NCI-H2171 (cell line): ENCODE results near the gene SYTL1.
A peak's percentile ranks its signal among the peaks of the same experiment; 100 is the strongest.

ENCODE experiments used
- DNase-seq: peaks from one replicate; lab custom pipeline; 2025; lab: John Stamatoyannopoulos, UW

The SYTL1 gene

DNA sequence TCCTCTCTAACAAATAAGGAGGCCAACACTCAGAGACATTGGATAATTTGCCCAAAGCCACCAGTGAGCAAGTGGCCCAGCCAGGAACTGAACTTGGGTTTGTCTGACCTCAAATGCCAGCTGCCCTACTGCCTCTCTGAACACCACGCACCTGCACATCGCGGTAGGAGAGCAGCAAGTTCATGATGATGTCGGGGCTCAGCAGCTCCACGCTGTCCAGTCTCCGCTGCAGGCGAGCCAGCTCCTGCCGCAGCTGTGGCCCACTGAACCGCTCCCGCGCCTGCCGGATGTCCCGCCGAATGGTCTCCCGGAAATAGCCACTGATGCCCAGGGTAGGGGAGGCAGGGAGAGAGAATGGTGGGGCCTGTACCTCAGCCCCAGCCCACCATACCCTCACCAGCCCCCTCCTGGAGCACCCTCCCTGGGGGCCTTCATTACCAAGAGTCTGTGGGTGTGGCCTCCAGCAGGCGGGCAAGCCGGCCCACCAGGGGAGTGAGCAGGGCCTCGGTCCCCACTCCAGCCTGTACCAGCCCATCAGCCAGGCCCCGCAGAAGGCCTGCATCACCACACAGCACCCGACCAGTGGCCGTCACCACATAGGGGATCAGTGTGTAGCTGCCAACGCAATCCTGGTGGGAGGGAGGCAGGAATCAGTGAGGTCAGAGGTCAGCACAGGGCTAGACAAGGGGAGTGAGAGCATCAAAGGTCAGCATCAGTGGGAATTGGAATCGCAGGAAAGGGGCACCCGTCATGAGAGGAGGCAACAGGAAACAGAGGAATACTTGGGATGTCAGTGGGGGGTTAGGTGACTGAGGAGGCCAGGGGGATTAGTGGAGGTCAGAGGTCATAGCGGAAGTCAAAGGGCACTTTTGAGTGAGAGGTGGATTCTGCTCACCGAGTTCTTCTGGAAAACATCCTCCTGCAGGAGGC, 22.2 kb downstream of the SYTL1 start:
- no peak for DNase-seq

DNA sequence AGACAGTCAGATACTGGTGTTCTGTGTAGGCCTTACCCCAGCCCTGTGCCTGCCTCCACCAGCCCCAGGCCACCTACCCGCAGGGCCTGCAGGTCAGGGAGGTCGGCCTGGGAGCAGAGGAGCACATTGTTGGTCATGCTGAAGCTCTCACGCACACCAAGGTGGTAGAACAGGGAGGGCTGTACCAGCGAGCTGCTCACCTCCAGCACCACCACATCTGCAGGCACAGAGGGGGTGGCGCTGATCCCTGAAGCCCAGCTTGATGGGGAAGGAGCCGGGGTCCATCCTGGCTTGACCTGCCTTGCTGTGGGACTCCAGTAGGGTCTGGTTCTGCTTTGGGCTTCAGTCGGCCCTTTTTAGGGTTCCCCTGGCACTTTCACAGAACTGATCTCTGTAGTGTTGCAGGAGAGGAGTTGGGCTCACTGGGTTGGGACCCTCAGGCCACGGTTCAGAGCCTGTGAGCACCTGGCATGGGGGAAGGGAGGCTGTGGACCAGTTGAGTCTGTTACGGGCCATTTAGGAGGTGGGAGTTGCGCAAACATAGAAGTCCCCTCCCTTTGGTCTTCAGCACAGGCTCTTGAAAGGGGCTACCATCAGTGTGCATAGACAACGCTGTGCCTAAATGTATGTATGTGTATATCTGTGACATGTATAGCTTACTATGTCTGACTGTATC, 23.0 kb downstream of the SYTL1 start:
- no peak for DNase-seq

DNA sequence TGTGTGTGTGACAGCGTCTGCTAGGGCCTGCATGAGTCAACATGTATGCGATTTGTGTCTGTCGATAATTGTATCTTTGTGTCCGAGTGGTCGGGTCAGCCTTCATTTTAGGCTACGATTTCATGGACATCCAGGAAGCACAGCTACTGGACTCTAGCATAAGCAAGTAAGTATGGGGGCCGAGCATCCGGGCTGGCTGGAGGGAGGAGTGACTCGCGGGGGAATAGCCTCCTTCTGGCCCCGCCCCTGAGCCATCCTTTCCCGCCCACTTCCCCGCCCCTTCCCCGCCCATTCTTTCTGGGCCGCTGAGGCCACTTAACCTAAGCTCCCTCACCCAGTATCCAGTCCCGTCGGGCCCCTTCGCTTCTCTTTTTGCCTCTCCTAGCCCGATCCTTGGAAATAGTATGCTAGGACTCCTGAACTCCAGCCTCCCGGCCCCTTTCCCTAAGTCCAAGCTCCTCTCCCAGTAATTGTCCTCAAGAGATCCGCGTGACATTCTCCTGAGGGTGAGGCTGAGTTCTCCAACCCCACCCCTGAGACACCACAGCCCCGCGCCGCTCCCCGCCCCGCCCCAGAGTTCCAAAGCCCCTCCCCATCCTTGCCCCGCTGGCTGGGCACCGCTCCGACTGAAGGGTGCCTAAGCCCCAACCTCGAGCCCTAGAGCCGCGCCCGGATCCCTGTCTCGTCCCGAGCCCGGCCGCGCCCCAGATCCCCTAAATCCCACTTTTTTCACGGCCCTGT, 23.7 kb downstream of the SYTL1 start:
- peak; percentile 64 for DNase-seq

DNA sequence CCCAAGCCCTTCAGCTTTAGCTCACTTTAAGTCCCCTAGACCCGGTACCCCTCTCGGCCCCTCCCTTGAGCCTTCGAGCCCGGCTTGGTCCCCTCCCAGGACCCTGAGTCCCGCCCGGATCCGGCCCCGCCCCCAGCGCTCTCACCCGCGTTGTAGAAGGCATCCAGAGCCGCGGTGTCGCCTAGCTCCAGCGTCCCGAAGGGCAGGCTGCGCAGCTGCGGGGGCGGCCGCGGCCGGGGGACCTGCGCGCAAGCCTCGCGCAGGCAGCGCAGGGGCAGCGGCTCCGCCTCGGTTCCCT, 24.2 kb downstream of the SYTL1 start:
- peak; percentile 73 for DNase-seq

DNA sequence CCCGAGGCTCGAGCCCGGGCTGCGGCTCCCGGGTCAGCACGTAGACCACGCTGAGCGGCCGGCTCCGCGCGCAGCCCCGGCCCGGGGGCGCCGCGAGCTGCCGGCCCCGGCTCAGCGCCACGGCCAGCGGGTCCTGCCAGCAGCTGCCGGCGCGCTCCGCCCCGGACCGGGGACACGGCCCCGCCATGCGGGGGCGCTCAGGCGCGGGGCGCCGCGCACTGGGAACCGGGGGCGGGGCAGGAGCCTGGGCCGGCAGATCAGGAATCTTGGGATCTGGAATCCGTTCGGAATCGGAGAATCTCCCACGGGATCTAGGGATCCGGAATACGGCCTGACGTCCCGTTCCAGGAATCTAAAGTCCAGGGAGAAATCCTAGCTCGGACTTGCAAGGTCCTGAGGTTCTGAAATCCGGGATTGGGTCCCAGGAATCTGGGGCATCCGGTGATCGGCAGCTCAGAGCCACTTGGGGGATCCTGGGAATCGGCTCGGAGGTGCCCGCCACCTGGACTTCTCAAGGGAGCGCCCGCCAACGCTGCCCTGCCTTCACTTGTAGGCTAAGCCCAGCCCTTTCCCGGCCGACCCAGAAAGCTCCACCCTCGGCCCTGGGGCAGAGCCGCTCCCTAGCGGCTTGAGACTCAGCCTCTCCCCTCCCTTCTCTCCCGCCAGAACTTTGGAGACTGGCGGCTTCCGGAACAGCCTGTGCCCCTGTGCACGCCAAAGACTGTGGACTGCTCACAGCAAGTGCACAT, 24.8 kb downstream of the SYTL1 start, which contains the start of gene MAP3K6:
TSS of gene MAP3K6 (minus strand) at position 551 of the 749 bp plus-strand sequence. CDS start at position 187, 364 bp downstream.
- peak; percentile 80 for DNase-seq

DNA sequence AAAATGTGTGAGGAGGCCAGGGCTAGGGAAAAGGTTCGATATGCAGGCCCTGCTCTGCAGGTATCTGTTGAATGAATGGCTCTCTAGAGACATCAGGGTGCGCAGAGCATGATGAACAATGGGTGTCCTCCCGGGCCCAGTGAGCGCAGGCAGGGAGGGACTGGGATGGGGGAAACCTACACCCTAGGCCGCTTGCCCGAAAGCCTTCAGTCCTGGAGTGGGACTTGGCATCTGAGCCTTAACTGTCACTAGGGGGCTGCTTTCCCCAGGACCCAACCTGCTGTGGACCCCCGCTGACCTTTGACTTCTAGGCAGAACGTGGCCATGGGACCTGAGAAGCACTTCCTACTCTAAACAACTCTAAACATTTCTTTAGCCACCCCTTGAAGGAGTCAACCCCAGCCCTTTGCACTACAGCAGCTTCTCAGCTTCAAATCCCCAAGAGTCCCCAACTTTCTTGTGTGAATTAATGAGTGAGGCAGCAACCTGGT, 25.4 kb downstream of the SYTL1 start:
- no peak for DNase-seq

DNA sequence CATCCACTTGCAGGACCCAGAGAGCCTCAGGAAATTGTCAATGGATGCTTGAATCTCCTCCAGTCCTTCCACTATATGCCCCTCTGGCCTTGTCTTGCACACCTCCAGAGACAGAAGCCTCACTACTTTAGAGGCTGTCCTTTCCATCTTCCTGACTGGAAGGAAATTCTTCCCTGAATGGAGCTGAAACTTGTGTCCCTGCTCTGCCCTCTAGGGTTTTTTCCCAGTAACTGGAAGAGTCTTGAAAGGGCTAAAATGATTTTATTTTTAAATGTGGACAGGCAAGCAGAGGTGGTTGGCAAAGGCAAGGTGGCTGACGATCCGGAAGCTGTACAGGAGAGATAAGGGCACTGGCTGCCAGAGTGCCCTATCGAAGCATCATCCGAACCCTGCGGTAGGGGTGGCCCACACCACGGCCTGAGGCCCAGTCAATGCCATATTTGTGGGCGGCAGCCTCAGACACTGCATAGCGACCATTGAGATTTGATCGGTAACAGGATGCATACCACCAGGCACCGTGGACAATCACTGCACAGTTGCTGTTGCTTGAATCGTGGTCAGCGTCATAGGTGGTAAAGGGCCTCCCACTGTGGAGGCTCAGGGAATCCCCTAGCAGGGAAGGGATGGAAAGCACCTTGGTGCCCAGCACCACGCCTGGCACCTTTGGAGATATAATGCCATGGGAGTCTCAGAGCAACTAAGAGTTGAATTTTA, 27.2 kb downstream of the SYTL1 start:
- DNase-seq, result no peak

DNA sequence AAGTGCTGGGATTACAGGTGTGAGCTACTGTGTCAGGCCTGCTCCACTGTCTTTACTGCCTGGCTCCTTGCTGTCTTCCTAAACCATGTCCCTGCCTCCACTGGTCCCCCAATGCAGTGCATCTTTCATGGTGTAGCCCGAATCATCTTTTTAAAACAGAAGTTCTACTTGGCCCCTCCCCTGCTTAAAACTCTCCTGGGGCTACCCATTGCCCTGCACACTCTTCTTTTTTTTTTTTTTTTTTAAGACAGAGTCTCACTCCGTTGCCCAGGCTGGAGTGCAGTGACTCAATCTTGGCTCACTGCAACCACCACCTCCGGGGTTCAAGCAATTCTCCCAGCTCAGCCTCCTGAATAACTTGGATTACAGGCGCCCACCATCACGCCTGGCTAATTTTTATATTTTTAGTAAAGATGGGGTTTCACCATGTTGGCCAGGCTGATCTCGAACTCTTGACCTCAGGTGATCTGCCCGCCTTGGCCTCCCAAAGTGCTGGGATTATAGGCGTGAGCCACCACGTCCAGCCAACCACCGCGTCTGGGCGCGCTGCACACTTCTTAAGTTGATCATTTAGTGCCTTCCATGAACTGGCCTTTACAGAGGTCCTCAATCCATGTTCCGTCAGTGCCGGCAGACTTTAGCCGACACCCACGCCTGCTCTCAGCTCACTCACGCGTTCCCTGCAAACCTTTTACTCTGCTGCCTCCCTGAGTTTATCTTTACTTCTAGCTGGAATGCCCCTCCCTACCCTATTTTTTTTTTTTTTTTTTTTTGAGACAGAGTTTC, 30.4 kb downstream of the SYTL1 start:
- DNase-seq, result no peak

DNA sequence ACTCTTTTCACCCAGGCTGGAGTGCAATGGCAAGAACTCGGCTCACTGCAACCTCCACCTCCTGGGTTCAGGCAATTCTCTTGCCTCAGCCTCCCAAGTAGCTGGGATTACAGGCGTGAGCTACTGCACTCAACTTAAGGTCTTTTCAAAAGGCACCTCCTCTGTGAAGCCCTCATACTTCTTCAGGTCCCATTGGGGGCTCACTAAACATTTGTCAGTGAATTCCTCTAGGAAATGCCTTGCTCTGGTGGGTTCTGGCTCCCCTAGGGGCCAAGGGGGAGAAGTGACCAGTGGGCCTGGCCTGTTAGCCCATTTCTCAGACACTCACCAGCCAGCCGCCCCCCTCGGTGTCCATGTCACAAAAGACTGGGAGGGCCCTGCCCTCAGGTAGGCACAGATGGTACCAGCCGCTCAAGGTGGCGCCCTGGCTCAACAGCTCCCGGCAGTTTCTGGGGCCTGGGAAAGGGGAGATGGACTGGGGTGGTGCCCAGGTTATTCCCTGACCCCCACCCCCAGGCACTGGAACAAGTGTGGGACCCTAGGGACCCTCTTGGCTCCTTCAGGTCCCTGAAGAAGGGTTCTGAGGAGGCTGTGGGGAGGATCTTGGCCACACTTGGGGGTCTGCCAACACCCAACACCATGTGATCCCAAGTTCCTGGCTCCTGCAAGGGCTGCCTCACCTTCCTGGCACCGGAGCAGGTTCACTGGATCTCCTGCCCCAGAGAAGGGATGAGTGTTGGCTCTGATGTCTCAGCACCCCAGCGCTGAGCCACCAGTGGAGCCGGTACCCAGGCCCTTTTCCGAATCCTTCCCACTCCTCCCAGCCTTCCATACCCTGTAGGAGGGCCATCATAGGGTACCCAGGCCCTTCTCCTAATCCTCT, 31.2 kb downstream of the SYTL1 start:
- no peak for DNase-seq

DNA sequence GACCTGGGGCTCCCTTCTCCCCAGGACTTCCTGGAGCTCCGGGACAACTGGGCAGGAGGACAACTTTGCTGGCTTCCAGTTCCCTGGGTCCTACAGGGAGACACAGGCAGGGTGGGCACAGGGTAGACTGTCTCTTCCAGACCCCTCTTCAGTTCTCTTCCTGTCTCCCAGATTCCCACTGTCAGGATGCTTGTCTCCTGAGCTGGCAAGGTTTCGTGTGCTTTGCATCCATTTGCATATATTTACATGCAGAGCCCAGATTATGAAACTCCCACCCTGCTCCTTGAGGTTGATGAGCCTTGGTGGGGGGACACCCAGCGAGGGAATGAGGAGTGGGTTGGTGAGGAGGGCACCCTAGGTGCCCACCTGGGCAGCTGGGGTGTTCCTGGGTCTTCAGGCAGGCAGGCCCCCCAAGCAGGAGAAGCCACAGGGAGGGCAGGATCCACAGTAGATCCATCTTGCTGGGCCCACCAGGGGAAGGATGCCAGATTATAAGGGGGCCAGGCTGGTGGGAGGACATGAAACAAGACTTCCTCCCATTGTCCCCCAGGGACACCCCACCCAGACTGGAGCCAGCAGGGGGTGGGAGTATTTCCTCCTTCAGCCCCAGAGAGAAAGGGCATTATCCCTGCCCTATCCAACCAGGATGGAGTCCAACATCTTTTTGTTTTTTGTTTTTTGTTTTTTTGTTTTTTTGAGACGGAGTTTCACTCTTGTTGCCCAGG, 32.7 kb downstream of the SYTL1 start, which contains the start of gene FCN3:
TSS of gene FCN3 (minus strand) at position 463 of the 725 bp plus-strand sequence. CDS start at position 457, 6 bp downstream.
- DNase-seq, result no peak

DNA sequence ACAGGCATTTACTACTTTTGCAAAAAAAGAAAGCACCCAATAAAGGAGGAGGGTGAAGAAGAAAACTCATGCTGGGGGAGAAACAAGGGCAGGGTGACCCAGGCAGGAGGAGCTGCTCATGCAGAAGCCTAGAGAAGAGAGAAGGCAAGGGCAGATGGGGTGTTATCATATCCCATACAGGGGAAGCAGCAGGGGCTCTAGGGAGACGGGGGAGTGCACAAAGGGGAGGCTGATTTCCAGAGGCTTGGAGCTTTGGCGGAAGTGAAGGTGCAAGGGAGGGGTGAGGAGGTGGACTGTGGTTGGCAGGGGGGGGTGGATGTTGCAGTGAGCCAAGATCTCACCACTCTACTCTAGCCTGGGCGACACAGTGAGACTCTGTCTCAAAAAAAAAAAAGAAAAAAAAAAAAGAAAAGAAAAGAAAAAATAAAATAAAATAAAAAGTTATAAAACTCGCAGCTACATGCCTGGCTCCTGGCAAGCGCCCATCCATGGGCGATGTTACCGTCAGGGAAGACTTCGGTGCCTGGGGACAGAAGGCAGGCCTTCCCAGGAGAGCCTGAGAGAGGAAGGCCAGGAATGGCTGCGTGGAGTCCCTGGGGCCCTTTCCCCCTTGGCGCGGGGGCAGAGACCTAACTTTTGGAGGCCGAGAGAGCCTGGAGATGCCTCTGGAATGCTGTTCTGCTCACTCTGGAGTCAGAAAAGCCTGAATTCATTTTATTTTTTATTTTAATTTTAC, 36.1 kb downstream of the SYTL1 start:
- DNase-seq, result peak; percentile 59

DNA sequence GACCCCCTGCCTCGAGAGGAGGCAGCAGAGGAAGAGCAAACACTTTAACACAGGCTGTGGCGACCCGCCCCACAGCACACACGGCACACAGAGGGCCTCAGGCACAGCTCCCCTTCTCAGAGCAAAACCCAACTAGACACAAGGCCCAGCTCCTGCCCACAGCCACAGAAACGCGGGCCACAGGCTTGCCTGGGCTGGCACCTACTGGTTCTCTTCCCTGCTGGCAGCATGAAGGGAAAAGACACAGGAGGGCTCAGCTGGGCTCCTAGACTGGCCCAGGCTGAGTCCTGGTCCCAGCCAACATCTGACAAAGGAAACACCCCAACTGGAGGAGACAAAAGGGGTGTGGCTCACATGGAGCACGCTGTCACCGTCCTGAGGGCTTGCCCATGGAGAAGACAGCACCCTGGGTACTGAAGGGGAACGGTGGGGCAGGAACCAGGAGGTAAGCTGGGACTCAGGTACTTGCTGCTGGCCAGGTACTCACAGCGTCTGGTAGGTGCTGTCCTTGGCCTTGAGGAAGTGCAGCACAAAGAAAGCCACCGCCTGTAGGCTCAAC, 37.8 kb downstream of the SYTL1 start:
- DNase-seq, result no peak

DNA sequence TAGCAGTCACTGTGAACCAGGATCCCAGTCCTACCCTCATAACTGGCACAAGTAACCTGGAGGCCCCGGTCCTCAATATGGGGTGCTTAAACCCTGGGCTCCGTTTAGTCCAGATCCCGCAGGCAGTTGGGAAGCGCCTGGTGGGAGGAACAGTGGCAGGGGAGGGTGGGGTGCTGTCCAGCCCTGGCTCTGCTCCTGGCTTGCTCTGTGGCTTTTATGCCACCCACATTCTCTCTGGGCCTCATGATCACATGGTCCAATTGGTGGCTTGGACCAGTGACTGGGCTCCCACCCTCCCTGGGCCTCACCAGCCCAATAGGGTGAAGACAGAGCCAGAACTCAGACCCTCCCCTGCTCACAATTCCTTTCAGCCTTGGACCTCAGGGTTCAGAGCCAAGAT, 38.4 kb downstream of the SYTL1 start:
- no peak for DNase-seq

DNA sequence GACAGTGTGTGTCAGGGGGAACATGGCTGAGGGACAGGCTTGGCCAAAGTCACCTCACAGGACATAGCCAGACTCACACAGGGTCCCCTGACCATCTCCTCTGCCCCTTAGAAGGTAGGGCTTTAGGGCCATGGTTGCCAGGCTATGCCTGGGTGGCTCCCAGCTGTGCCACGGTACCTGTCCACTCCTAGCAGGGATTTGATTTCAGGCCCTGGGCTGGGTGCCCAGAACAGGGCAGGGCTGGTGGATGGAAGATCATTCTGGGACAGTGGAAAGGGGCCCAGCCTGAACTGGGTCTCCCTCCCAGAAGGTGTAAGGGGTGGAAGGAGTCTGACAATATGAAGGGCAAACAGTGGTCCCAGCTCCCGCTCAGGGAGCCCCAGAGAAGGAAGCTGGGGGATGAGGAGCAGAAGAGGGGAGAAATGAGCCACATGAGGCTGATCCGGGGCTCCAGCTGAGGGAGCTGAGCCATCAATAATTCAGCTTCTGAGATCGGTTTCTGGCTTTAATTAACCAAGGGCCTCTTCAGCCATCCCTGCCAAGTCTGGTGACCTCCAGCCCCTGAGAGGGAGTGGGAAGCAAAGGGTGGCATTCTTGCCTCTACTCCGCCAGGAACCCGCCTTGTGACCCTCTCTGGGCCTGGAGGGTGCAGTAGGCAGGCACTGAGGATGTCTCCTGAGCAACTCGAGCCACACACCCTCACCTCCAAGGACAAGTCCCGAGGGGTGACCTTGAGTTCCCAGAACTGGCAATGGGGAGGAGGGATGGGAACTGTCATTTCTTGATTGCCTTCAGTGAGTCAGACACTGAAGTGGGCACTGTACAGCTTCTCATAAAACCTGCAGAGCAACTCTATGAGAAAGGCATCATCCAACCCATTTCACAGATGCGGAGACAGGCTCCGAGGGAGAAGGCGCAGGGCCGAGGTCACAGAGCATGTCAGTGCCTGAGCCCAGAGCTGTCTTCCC, 39.2 kb downstream of the SYTL1 start:
- no peak for DNase-seq

DNA sequence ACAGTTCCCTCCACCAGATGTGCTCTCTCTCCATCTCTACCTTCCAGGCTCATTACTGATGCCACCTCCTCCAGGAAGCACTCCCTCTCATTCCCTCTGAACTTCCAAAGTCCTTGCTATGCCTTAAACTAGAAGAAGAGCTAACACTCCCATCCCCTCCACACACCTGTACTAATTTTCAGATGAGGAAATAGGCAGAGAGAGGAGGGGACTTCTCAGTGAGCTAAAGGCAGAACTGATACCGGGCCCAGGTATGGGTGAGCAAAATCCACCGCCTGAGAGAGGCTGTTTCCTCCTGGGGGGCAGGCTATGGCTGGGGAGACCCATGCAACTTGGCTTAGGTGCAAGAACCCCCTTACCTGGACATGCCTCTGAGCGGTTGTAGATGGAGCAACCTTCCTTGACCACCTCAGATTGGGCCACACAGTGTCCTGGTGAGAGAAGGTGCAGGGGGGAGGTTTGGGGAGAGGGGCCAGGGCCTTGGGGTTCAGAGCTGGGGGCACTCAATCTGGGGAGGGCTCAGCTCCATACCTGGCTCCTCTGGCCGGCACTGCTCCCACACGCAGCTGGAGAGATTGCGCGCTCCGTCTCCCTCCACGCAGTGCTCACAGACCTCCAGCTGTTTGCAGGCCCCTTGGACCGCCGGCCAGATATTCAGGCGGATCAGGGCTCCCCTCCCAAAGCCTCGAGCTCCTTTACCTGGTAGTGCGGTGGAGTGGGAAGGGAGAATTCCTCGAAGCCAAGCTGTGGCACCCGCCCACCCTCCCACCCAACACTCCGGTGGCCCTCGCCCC, 40.3 kb downstream of the SYTL1 start:
- no peak for DNase-seq
